H1 (cell line): ENCODE results near the gene TUBA1A. TPM values are rescaled to one million over a fixed set of nuclear protein-coding genes. Genes with fewer than 3 reads are reported as not detected.

ENCODE experiments used
- CTCF ChIA-PET: fragments of 300-600 bp; sonication (Branson Sonifier 250); formaldehyde crosslinking; loops from one replicate; lab custom pipeline; 2021; ENCODE audit not compliant: partially characterized antibody; lab: Charles Lee
- POLR2A ChIA-PET: fragments of 300-600 bp; sonication (Branson Sonifier 250); formaldehyde crosslinking; loops from one replicate; lab custom pipeline; 2021; ENCODE audit warnings: inconsistent platforms; ENCODE audit not compliant: partially characterized antibody; lab: Charles Lee
- DNase-seq, 2 experiments: peaks; one replicate each; pipeline versions ENCODE4 v3.0.0 to v3.0.0-alpha.2; 2010 to 2022; ENCODE audit warnings: low spot score in 2 of 2, low read depth in 1 of 2, mixed read lengths in 1 of 2
- FAIRE-seq: peaks from 2 replicates; lab custom pipeline; 2011; peaks lifted over from hg19 to GRCh38; lab: Jason Lieb, UNC
- H2AFZ ChIP-seq: 2 replicates; pipeline ENCODE4 v1.8.1; 2012; ENCODE audit warnings: low read length, inconsistent platforms
- H2AK5ac ChIP-seq: 2 replicates; pipeline ENCODE4 v1.6.1; 2013; ENCODE audit warnings: low read depth, low read length
- H2BK120ac ChIP-seq: replicated peaks from 2 replicates; pipeline ENCODE3; 2013; ENCODE audit warnings: low read depth, low read length, inconsistent platforms
- H2BK12ac ChIP-seq: 2 replicates; pipeline ENCODE4 v1.6.1; 2013; ENCODE audit warnings: low read depth, low read length
- H2BK15ac ChIP-seq: 2 replicates; pipeline ENCODE4 v1.6.1; 2013; ENCODE audit warnings: low read length
- H2BK20ac ChIP-seq: 2 replicates; pipeline ENCODE4 v1.6.1; 2013; ENCODE audit warnings: low read length
- H2BK5ac ChIP-seq: 2 replicates; pipeline ENCODE4 v1.6.1; 2013; ENCODE audit warnings: low read depth, low read length
- H3K14ac ChIP-seq: 2 replicates; pipeline ENCODE4 v1.6.1; 2013; ENCODE audit warnings: inconsistent platforms; ENCODE audit not compliant: insufficient read length
- H3K18ac ChIP-seq: 2 replicates; pipeline ENCODE4 v1.6.1; 2013; ENCODE audit warnings: low read length; ENCODE audit errors: extremely low read depth
- H3K23ac ChIP-seq: 2 replicates; pipeline ENCODE4 v1.6.1; 2013; ENCODE audit warnings: inconsistent platforms; ENCODE audit not compliant: insufficient read length
- H3K23me2 ChIP-seq: 2 replicates; pipeline ENCODE4 v1.6.1; 2013; ENCODE audit warnings: low read depth, low read length
- H3K27ac ChIP-seq: 2 replicates; pipeline ENCODE4 v1.6.1; 2011; ENCODE audit warnings: low read depth, low read length, inconsistent platforms
- H3K27me3 ChIP-seq, 4 experiments: replicated peaks in 1 of 4; 1 replicate in 1 of 4; 2 replicates in 3 of 4; pipeline versions ENCODE4 v1.6.1 to v1.8.1; 2011 to 2013; ENCODE audit warnings: low read length in 3 of 4, mild to moderate bottlenecking in 3 of 4, inconsistent platforms in 2 of 4, mixed read lengths in 2 of 4, moderate library complexity in 1 of 4; ENCODE audit not compliant: control insufficient read depth in 3 of 4, insufficient read depth in 3 of 4; ENCODE audit errors: extremely low read depth in 1 of 4
- H3K36me3 ChIP-seq, 4 experiments: 2 replicates each; pipeline versions ENCODE4 v1.6.1 to v1.8.1; 2011 to 2013; ENCODE audit warnings: mild to moderate bottlenecking in 4 of 4, low read length in 3 of 4, moderate library complexity in 2 of 4, control low read depth in 1 of 4, inconsistent platforms in 1 of 4; ENCODE audit not compliant: insufficient read depth in 4 of 4, control insufficient read depth in 2 of 4
- H3K4ac ChIP-seq: replicated peaks from 2 replicates; pipeline ENCODE3; 2013; ENCODE audit warnings: low read length, low read depth, mixed read lengths, inconsistent platforms; ENCODE audit not compliant: insufficient read length
- H3K4me1 ChIP-seq, 4 experiments: replicated peaks in 1 of 4; 1 replicate in 1 of 4; 2 replicates in 3 of 4; pipeline versions ENCODE4 v1.6.1 to v1.8.1; 2011 to 2013; ENCODE audit warnings: low read length in 3 of 4, inconsistent platforms in 2 of 4, mixed read lengths in 1 of 4; ENCODE audit not compliant: insufficient read depth in 4 of 4, control insufficient read depth in 3 of 4
- H3K4me2 ChIP-seq, 2 experiments: 2 replicates each; pipeline versions ENCODE4 v1.6.1 to v1.8.1; 2011 to 2013; ENCODE audit warnings: low read depth in 2 of 2, low read length in 2 of 2, control low read depth in 1 of 2, inconsistent platforms in 1 of 2, mild to moderate bottlenecking in 1 of 2; ENCODE audit not compliant: insufficient read depth in 1 of 2
- H3K4me3 ChIP-seq, 4 experiments: fragments of 200-600, 300-600 bp in 1 of 4; sonication (generic), shearing (Covaris generic), sonication (Bioruptor Twin) in 1 of 4; 2 replicates each; pipeline versions ENCODE4 v1.5.1 to v1.8.1; 2011 to 2016; ENCODE audit warnings: low read length in 4 of 4, low read depth in 3 of 4, control low read depth in 2 of 4, inconsistent platforms in 2 of 4, mild to moderate bottlenecking in 2 of 4, mixed read lengths in 1 of 4, moderate library complexity in 1 of 4; ENCODE audit not compliant: insufficient read depth in 2 of 4; ENCODE audit errors: extremely low read depth in 1 of 4
- H3K56ac ChIP-seq: replicated peaks from 2 replicates; pipeline ENCODE3; 2013; ENCODE audit warnings: low read depth, mild to moderate bottlenecking, mixed read lengths, low read length, inconsistent platforms; ENCODE audit not compliant: insufficient read length
- H3K79me1 ChIP-seq: 2 replicates; pipeline ENCODE4 v1.6.1; 2013; ENCODE audit warnings: low read depth, low read length, control low read depth
- H3K79me2 ChIP-seq, 2 experiments: 2 replicates each; pipeline versions ENCODE4 v1.6.1 to v1.8.1; 2012 to 2013; ENCODE audit warnings: low read length in 2 of 2, mild to moderate bottlenecking in 2 of 2, inconsistent platforms in 1 of 2; ENCODE audit not compliant: insufficient read depth in 2 of 2, control insufficient read depth in 1 of 2
- H3K9ac ChIP-seq, 4 experiments: replicated peaks in 1 of 4; 1 replicate in 1 of 4; 2 replicates in 3 of 4; pipeline versions ENCODE4 v1.6.1 to v1.8.1; 2011 to 2013; ENCODE audit warnings: low read depth in 3 of 4, low read length in 3 of 4, control low read depth in 2 of 4, mild to moderate bottlenecking in 2 of 4, moderate library complexity in 2 of 4, inconsistent platforms in 1 of 4; ENCODE audit errors: extremely low read depth in 1 of 4
- H3K9me3 ChIP-seq, 2 experiments: 2 replicates each; pipeline versions ENCODE4 v1.6.1 to v1.8.1; 2012 to 2013; ENCODE audit warnings: mild to moderate bottlenecking in 2 of 2, moderate library complexity in 2 of 2, control low read depth in 1 of 2, inconsistent platforms in 1 of 2, low read depth in 1 of 2, low read length in 1 of 2, mixed read lengths in 1 of 2; ENCODE audit not compliant: insufficient read depth in 2 of 2
- H4K20me1 ChIP-seq, 2 experiments: replicated peaks in 1 of 2; 2 replicates each; pipeline versions ENCODE3 to v1.8.1; 2011 to 2013; ENCODE audit warnings: inconsistent platforms in 2 of 2, low read length in 2 of 2, mild to moderate bottlenecking in 1 of 2; ENCODE audit not compliant: insufficient read depth in 2 of 2, control insufficient read depth in 1 of 2
- H4K5ac ChIP-seq: 2 replicates; pipeline ENCODE4 v1.6.1; 2013; ENCODE audit warnings: low read length, low read depth, mixed read lengths, inconsistent platforms; ENCODE audit not compliant: insufficient read length
- H4K8ac ChIP-seq: 2 replicates; pipeline ENCODE4 v1.8.0; 2013; ENCODE audit warnings: mild to moderate bottlenecking, moderate library complexity, low read length, inconsistent platforms; ENCODE audit not compliant: insufficient read depth; ENCODE audit errors: extremely low read depth
- H4K91ac ChIP-seq: replicated peaks from 2 replicates; pipeline ENCODE3; 2013; ENCODE audit warnings: low read length, mixed read lengths, inconsistent platforms; ENCODE audit not compliant: insufficient read length
- CBX5 ChIP-seq: fragments of 300-800, 300-1000 bp; sonication (generic); IDR thresholded peaks from 2 replicates; pipeline ENCODE4 v1.7.1; 2016; ENCODE audit warnings: antibody characterized with exemption, low read length, low read depth
- CREB1 ChIP-seq: IDR thresholded peaks from 2 replicates; pipeline ENCODE4 v1.6.1; 2012; ENCODE audit warnings: inconsistent platforms
- FOSL1 ChIP-seq: IDR thresholded peaks from 2 replicates; pipeline ENCODE4 v1.6.1; 2011; ENCODE audit warnings: mild to moderate bottlenecking, low read depth, low read length, moderate library complexity; ENCODE audit not compliant: insufficient read depth
- HDAC2 ChIP-seq, 2 experiments: fragments of 300-600 bp in 1 of 2; sonication (generic) in 1 of 2; IDR thresholded peaks; 2 replicates each; pipeline ENCODE4 v1.6.1; 2011 to 2012; ENCODE audit warnings: low read depth in 2 of 2, low read length in 2 of 2, mild to moderate bottlenecking in 2 of 2, moderate library complexity in 2 of 2, borderline replicate concordance in 1 of 2, inconsistent platforms in 1 of 2
- JUN ChIP-seq: IDR thresholded peaks from 2 replicates; pipeline ENCODE4 v1.6.1; 2011; ENCODE audit warnings: low read depth, mild to moderate bottlenecking, improper control_type of control experiment, low read length
- KDM4A ChIP-seq: IDR thresholded peaks from one replicate; pipeline ENCODE4 v1.7.1; 2012; ENCODE audit warnings: low read depth, mild to moderate bottlenecking, moderate library complexity, low read length, inconsistent platforms; ENCODE audit not compliant: severe bottlenecking
- POLR2A ChIP-seq, 2 experiments: IDR thresholded peaks; 1 replicate in 1 of 2; 2 replicates in 1 of 2; pipeline ENCODE4 v1.6.1; 2011; ENCODE audit warnings: low read depth in 2 of 2, low read length in 2 of 2, mild to moderate bottlenecking in 2 of 2; ENCODE audit errors: control extremely low read depth in 1 of 2
- RAD21 ChIP-seq, 2 experiments: IDR thresholded peaks in 1 of 2; conservative IDR thresholded peaks in 1 of 2; 2 replicates each; pipeline ENCODE4 v1.6.1; 2011; ENCODE audit warnings: low read depth in 2 of 2, low read length in 2 of 2, improper control_type of control experiment in 1 of 2, inconsistent platforms in 1 of 2, mild to moderate bottlenecking in 1 of 2, moderate library complexity in 1 of 2
- SP4 ChIP-seq: IDR thresholded peaks from 2 replicates; pipeline ENCODE4 v1.6.1; 2012; ENCODE audit warnings: low read length, inconsistent platforms
- SUZ12 ChIP-seq: fragments of 200-600 bp; sonication (generic); IDR thresholded peaks from 2 replicates; pipeline ENCODE4 v1.6.1; 2012; ENCODE audit warnings: mild to moderate bottlenecking, inconsistent platforms, low read length, moderate library complexity, mixed read lengths
- WGBS, 2 experiments: shearing (Covaris generic) in 1 of 2; methylation state at CpG; one replicate each; pipeline versions ENCODE4 v1.1.6 to v1.1.7; 2013 to 2015; ENCODE audit warnings: low lambda C conversion rate in 2 of 2, mixed read lengths in 2 of 2, inconsistent platforms in 1 of 2, low coverage in 1 of 2, missing lambda C conversion rate in 1 of 2; ENCODE audit not compliant: insufficient replicate concordance in 2 of 2, insufficient coverage in 1 of 2, insufficient read length in 1 of 2; ENCODE audit errors: extremely low coverage in 1 of 2, missing lambda C conversion rate in 1 of 2; 5-methylcytosine and 5-hydroxymethylcytosine counted together
- polyA plus RNA-seq, 7 experiments: library from polyadenylated mRNA; depleted of rRNA in 3 of 7; stranded (reverse) in 5 of 7; unstranded in 2 of 7; fragments of >200 nt in 5 of 7; fragments of 200-250 nt in 2 of 7; gene quantifications; 1 replicate in 5 of 7; 2 replicates in 1 of 7; 4 replicates in 1 of 7; pipeline versions ENCODE4 v1.2.1 to v1.2.3, GENCODE V29; 2011 to 2013; ENCODE audit warnings: missing spikeins in 2 of 7, mixed read lengths in 2 of 7
- total RNA-seq: library from RNA; stranded (reverse); fragmentation: NEBNext Ultra II Directional; extraction: Animal tissue kit (Norgen Biotek cat#: 25700); gene quantifications from 2 replicates; pipeline ENCODE4 v1.2.1, GENCODE V29; 2021
- TF ChIP-seq, protein P1 (sequence below): IDR thresholded peaks from 2 replicates; pipeline ENCODE4 v1.6.1; 2011; ENCODE audit warnings: low read depth, mild to moderate bottlenecking, low read length; ENCODE audit not compliant: insufficient read depth
- TF ChIP-seq, protein P2 (sequence below): IDR thresholded peaks from 2 replicates; pipeline ENCODE4 v1.6.1; 2012; ENCODE audit warnings: inconsistent platforms

TUBA1A gene
- total and polyA plus RNA-seq, 2 of the 8 experiments (the other 6 are each of a cell fraction or from before 2014, with no cell fraction given), result 283 to 1,018 TPM

GRCh38 chr12:49161092-49161795 is 27.6 kb downstream of the TUBA1A start:
- no peaks in the 10 kb centered on the region for H3K36me3 ChIP-seq
- no peak overlapping the region for H4K5ac ChIP-seq
- no peak overlapping the region for H2BK15ac ChIP-seq
- ChIA-PET POLR2A (interaction anchor here (0.5 to 6.3 kb wide), 4 partner anchors 30 to 89 kb away, joined by 3 to 36 read pairs (median 6); partner anchors contain the start of gene TUBA1B), CTCF (no interaction called here)
- no peak overlapping the region for H4K91ac ChIP-seq
- no peak overlapping the region for H2BK20ac ChIP-seq
- H3K4me2 ChIP-seq, result no peak overlapping the region
- H3K27me3 ChIP-seq, result no peaks in the 10 kb centered on the region
- H3K4ac ChIP-seq, result no peak overlapping the region
- no peak overlapping the region for H3K27ac ChIP-seq
- no peaks in the 10 kb centered on the region for H3K79me1 ChIP-seq
- 72% methylated on average over 6 of the region's 6 CpGs; no CpG with 5 or more reads in 1 of the 2 experiments for WGBS, 2 experiments
- H2AFZ ChIP-seq, result no peak overlapping the region
- DNase-seq (no peak), FAIRE-seq (no peak)
- peaks cover 0 to 3% (median 0%) of the 10 kb centered on the region in 4 experiments; a peak in 1 of 7 replicates for H3K4me1 ChIP-seq
- H2BK120ac ChIP-seq, result no peak overlapping the region
- no peak overlapping the region for H3K9ac ChIP-seq
- H3K79me2 ChIP-seq, result no peaks in the 10 kb centered on the region
- no peak overlapping the region for H2BK5ac ChIP-seq
- H3K23ac ChIP-seq, result no peak overlapping the region
- no peak overlapping the region for H3K4me3 ChIP-seq
- H3K9me3 ChIP-seq, result no peaks in the 10 kb centered on the region
- no peak overlapping the region for H2AK5ac ChIP-seq
- no peaks in the 10 kb centered on the region for H3K23me2 ChIP-seq
- H3K18ac ChIP-seq, result no peak overlapping the region
- H3K14ac ChIP-seq, result no peak overlapping the region
- H2BK12ac ChIP-seq, result no peak overlapping the region
- no peak overlapping the region for H3K56ac ChIP-seq
- H4K8ac ChIP-seq, result no peak overlapping the region
- no peaks in the 10 kb centered on the region for H4K20me1 ChIP-seq
- no peak for TF ChIP-seq CREB1
- no peak for TF ChIP-seq SUZ12
- TF ChIP-seq POLR2A (IDR thresholded peaks at IDR 0.05; ENCODE audit: control extremely low read depth in 1 of 2, low read depth in 2 of 2, low read length in 2 of 2), result no peak
- no peak for TF ChIP-seq FOSL1
- no peak for TF ChIP-seq SP4
- TF ChIP-seq HDAC2 (IDR thresholded peaks at IDR 0.05; ENCODE audit: borderline replicate concordance in 1 of 2, low read depth in 2 of 2, low read length in 2 of 2), result no peak
- TF ChIP-seq, protein P1, sequence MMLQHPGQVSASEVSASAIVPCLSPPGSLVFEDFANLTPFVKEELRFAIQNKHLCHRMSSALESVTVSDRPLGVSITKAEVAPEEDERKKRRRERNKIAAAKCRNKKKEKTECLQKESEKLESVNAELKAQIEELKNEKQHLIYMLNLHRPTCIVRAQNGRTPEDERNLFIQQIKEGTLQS, result no peak
- no peak for TF ChIP-seq RAD21 (IDR thresholded peaks at IDR 0.05 in 1 of 2, conservative IDR thresholded peaks at IDR 0.05 in 1 of 2; ENCODE audit: low read depth in 2 of 2, low read length in 2 of 2)
- TF ChIP-seq JUN, result no peak
- TF ChIP-seq, protein P2, sequence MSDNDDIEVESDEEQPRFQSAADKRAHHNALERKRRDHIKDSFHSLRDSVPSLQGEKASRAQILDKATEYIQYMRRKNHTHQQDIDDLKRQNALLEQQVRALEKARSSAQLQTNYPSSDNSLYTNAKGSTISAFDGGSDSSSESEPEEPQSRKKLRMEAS, result no peak
- TF ChIP-seq KDM4A, result no peak
- TF ChIP-seq CBX5, result no peak
